Activated B cell treated with CpG ODN at 0.5 μM for 24 hours (primary cell): ENCODE data around the gene KIF19. TPM values are rescaled to one million over a fixed set of nuclear protein-coding genes. Genes with fewer than 3 reads are reported as not detected.

ENCODE experiments used
- ATAC-seq: fragments of 200-7000 bp; cut with Tn5 transposase; one replicate; pipeline ENCODE4 v1.10.0; 2021; ENCODE audit warnings: low read depth, mild to moderate bottlenecking, moderate library complexity
- CTCF ChIA-PET: fragments of 350-600 bp; sonication (Branson Sonifier 250); formaldehyde crosslinking; loops from one replicate; lab custom pipeline; 2021; ENCODE audit warnings: antibody characterized with exemption; lab: Charles Lee
- POLR2A ChIA-PET: fragments of 350-600 bp; sonication (Branson Sonifier 250); formaldehyde crosslinking; loops from one replicate; lab custom pipeline; 2021; ENCODE audit warnings: antibody characterized with exemption; lab: Charles Lee
- DNase-seq: peaks from one replicate; pipeline ENCODE4 v3.0.0; 2022
- H3K27ac Mint-ChIP-seq: one replicate; pipeline ENCODE4 v1.8.0; 2020; ENCODE audit warnings: mixed read lengths
- H3K27me3 Mint-ChIP-seq: one replicate; pipeline ENCODE4 v1.8.0; 2021; ENCODE audit warnings: mixed read lengths
- H3K36me3 Mint-ChIP-seq: one replicate; pipeline ENCODE4 v1.8.0; 2021; ENCODE audit warnings: low read depth, mixed read lengths
- H3K4me1 Mint-ChIP-seq: one replicate; pipeline ENCODE4 v1.8.0; 2021; ENCODE audit warnings: mixed read lengths
- H3K4me3 Mint-ChIP-seq: one replicate; pipeline ENCODE4 v1.8.0; 2020; ENCODE audit warnings: mild to moderate bottlenecking, mixed read lengths
- H3K9me3 Mint-ChIP-seq: one replicate; pipeline ENCODE4 v1.8.0; 2020; ENCODE audit warnings: mixed read lengths
- CTCF ChIP-seq: fragments of 200-600 bp; IDR thresholded peaks from one replicate; pipeline ENCODE4 v1.8.0; 2022; ENCODE audit warnings: antibody characterized with exemption, mild to moderate bottlenecking
- intact Hi-C: fragments of 100-400 bp; cut with micrococcal nuclease; formaldehyde crosslinking; loops from one replicate; pipeline ENCODE4 v1.15.1; 2024
- total RNA-seq: library from RNA; stranded (reverse); gene quantifications from 2 replicates; pipeline ENCODE4 v1.2.3, GENCODE V29; 2022

The KIF19 gene
- total RNA-seq, 1 donor from 2014 or later, result not detected

DNA sequence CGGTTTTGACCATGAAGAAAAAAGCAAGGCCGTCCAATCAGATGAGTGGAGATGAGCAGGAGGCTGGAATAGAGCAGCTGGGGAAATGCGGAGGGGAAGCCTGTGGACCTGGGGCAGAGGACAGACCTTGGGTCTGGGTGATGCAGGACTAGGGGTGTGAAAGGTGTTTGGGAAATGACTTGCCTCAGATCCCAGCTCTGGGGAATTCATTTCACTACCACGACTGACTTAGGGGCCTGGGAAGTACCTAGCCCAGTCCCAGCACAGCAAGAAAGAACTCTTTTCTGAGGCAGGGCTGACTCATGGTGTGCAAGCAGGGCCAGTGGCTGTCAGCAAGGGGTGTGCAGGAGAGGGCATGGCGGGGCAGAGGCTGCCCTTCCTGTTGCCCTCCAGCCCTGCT is 37.2 kb upstream of the KIF19 start:
- ChIA-PET POLR2A (no interaction called here), CTCF (no interaction called here)
- DNase-seq, result no peak
- Mint-ChIP-seq H3K9me3 (no peaks in the 10 kb centered on the region), H3K27me3 (peaks cover 8% of the 10 kb centered on the region), H3K4me1 (peaks cover 3% of the 10 kb centered on the region), H3K4me3 (no peak overlapping the region), H3K36me3 (no peaks in the 10 kb centered on the region), H3K27ac (peak overlapping the region; percentile 20)
- no peak for ATAC-seq
- TF ChIP-seq CTCF, result no peak
- intact Hi-C loops, result no loop called here

DNA sequence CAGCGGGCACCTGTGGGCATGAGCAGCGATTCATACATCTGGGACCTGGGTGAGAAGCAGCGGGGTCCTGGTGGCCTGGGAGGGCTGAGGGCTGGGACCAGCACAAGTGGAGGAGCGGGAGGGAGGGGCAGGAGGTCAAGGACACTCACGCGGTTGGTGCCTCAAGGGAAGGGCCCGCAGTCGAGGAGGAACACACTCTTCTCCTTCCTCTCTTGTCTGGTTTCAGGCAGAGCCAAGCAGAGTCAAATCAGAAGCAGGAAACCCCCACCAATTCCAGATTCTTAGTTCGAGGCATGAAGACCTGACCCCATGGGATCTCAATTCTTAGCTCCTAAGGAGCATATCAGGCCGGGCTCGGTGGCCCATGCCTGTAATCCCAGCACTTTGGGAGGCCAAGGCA is 36.3 kb upstream of the KIF19 start:
- ChIA-PET POLR2A (no interaction called here), CTCF (no interaction called here)
- Mint-ChIP-seq H3K27me3 (peaks cover 8% of the 10 kb centered on the region), H3K36me3 (no peaks in the 10 kb centered on the region), H3K4me1 (peaks cover 3% of the 10 kb centered on the region), H3K4me3 (no peak overlapping the region), H3K27ac (no peak overlapping the region), H3K9me3 (peaks cover under 1% of the 10 kb centered on the region)
- DNase-seq (no peak), ATAC-seq (no peak)
- TF ChIP-seq CTCF, result no peak
- intact Hi-C loops, result no loop called here

GRCh38 chr17:74290340-74290739 is 35.7 kb upstream of the KIF19 start:
- H3K4me1 Mint-ChIP-seq, result no peaks in the 10 kb centered on the region
- H3K27ac Mint-ChIP-seq, result no peak overlapping the region
- no peak for ATAC-seq
- TF ChIP-seq CTCF, result no peak
- intact Hi-C loops, result no loop called here
- CTCF ChIA-PET, result no interaction called here
- no peak overlapping the region for H3K4me3 Mint-ChIP-seq
- no peak for DNase-seq
- peaks cover 2% of the 10 kb centered on the region for H3K9me3 Mint-ChIP-seq
- POLR2A ChIA-PET, result no interaction called here
- peaks cover 8% of the 10 kb centered on the region for H3K27me3 Mint-ChIP-seq
- H3K36me3 Mint-ChIP-seq, result no peaks in the 10 kb centered on the region

- intact Hi-C loops, result no loop called here
- H3K36me3 Mint-ChIP-seq, result no peaks in the 10 kb centered on the region
- POLR2A ChIA-PET, result no interaction called here
- peaks cover 2% of the 10 kb centered on the region for H3K9me3 Mint-ChIP-seq
- DNase-seq, result no peak
- H3K4me3 Mint-ChIP-seq, result no peak overlapping the region
- ATAC-seq, result no peak
- peaks cover 14% of the 10 kb centered on the region for H3K27me3 Mint-ChIP-seq
- H3K27ac Mint-ChIP-seq, result no peak overlapping the region
- TF ChIP-seq CTCF, result no peak
- CTCF ChIA-PET, result no interaction called here
- H3K4me1 Mint-ChIP-seq, result no peaks in the 10 kb centered on the region
These were observed 33.5 kb upstream of the KIF19 start for GRCh38 chr17:74292495-74292894.

- ATAC-seq (no peak), DNase-seq (no peak)
- TF ChIP-seq CTCF, result no peak
- peaks cover 25% of the 10 kb centered on the region for H3K27me3 Mint-ChIP-seq
- H3K27ac Mint-ChIP-seq, result no peak overlapping the region
- no peaks in the 10 kb centered on the region for H3K36me3 Mint-ChIP-seq
- no peak overlapping the region for H3K4me3 Mint-ChIP-seq
- H3K9me3 Mint-ChIP-seq, result peaks cover 2% of the 10 kb centered on the region
- CTCF ChIA-PET, result no interaction called here
- intact Hi-C loops, result loop anchor here (1.0 kb wide), 1 partner anchor 86 kb away; no protein-coding TSS in a partner anchor
- H3K4me1 Mint-ChIP-seq, result no peaks in the 10 kb centered on the region
- POLR2A ChIA-PET, result no interaction called here
These were observed 30.1 kb upstream of the KIF19 start for GRCh38 chr17:74295625-74296547.
